T-cell (primary cell): Measurements from ENCODE around the gene ITGBL1. TPM values are rescaled to one million over a fixed set of nuclear protein-coding genes. Genes with fewer than 3 reads are reported as not detected.

Experiments
- ATAC-seq, 4 experiments: fragments of 200-7000 bp in 3 of 4; fragments of 150-1000 bp in 1 of 4; cut with Tn5 transposase; replicated peaks in 1 of 4; 1 replicate in 3 of 4; 2 replicates in 1 of 4; pipeline ENCODE4 v1.10.0; 2021; ENCODE audit warnings: moderate library complexity in 3 of 4, mild to moderate bottlenecking in 2 of 4, moderate number of reproducible peaks in 1 of 4
- CTCF ChIA-PET, 2 donors: fragments of 300-600 bp; sonication (Branson Sonifier 250); formaldehyde crosslinking; loops; one replicate each; lab custom pipeline; 2022; ENCODE audit warnings: antibody characterized with exemption in 2 of 2; lab: Charles Lee
- POLR2A ChIA-PET, 2 donors: fragments of 300-600 bp; sonication (Branson Sonifier 250); formaldehyde crosslinking; loops; one replicate each; lab custom pipeline; 2022; ENCODE audit warnings: antibody characterized with exemption in 2 of 2; lab: Charles Lee
- DNase-seq, 35 experiments: peaks; one replicate each; pipeline versions ENCODE4 v3.0.0 to v3.0.0-alpha.2; 2013 to 2023
- H3K27ac ChIP-seq: one replicate; pipeline ENCODE4 v1.5.1; 2013; ENCODE audit warnings: low read length
- H3K27me3 ChIP-seq, 2 experiments: replicated peaks in 1 of 2; 1 replicate in 1 of 2; 2 replicates in 1 of 2; pipeline versions ENCODE4 v1.6.1 to v1.7.0; 2013; ENCODE audit warnings: low read length in 1 of 2, mixed read lengths in 1 of 2; ENCODE audit not compliant: control insufficient read depth in 2 of 2, insufficient read depth in 2 of 2; ENCODE audit errors: extremely low read depth in 1 of 2
- H3K36me3 ChIP-seq, 2 donors: 1 replicate in 1 of 2; 2 replicates in 1 of 2; pipeline versions ENCODE4 v1.6.1 to v1.7.0; 2013; ENCODE audit warnings: low read length in 1 of 2; ENCODE audit not compliant: control insufficient read depth in 2 of 2, insufficient read depth in 1 of 2; ENCODE audit errors: extremely low read depth in 1 of 2
- H3K4me1 ChIP-seq, 2 experiments: 1 replicate in 1 of 2; 2 replicates in 1 of 2; pipeline versions ENCODE4 v1.6.1 to v1.7.0; 2013; ENCODE audit warnings: low read length in 2 of 2, mixed read lengths in 1 of 2; ENCODE audit not compliant: insufficient read depth in 2 of 2, control insufficient read depth in 1 of 2; ENCODE audit errors: extremely low read depth in 1 of 2
- H3K4me3 ChIP-seq, 2 donors: 1 replicate in 1 of 2; 2 replicates in 1 of 2; pipeline versions ENCODE4 v1.5.1 to v1.7.0; 2013; ENCODE audit warnings: mild to moderate bottlenecking in 2 of 2, low read length in 1 of 2, moderate library complexity in 1 of 2; ENCODE audit not compliant: control insufficient read depth in 1 of 2; ENCODE audit errors: extremely low read depth in 1 of 2
- H3K9me3 ChIP-seq: 2 replicates; pipeline ENCODE4 v1.7.0; 2013
- H3K27ac Mint-ChIP-seq, 2 donors: one replicate each; pipeline ENCODE4 v1.8.0; 2020 to 2021; ENCODE audit warnings: mild to moderate bottlenecking in 2 of 2, mixed read lengths in 2 of 2
- H3K27me3 Mint-ChIP-seq, 2 donors: one replicate each; pipeline ENCODE4 v1.8.0; 2021 to 2022; ENCODE audit warnings: mixed read lengths in 2 of 2
- H3K36me3 Mint-ChIP-seq: one replicate; pipeline ENCODE4 v1.8.0; 2021; ENCODE audit warnings: mixed read lengths
- H3K4me1 Mint-ChIP-seq, 3 donors: one replicate each; pipeline ENCODE4 v1.8.0; 2020 to 2022; ENCODE audit warnings: mixed read lengths in 3 of 3, mild to moderate bottlenecking in 1 of 3
- H3K4me3 Mint-ChIP-seq, 3 donors: one replicate each; pipeline ENCODE4 v1.8.0; 2020 to 2022; ENCODE audit warnings: mild to moderate bottlenecking in 3 of 3, mixed read lengths in 3 of 3, moderate library complexity in 3 of 3
- H3K9me3 Mint-ChIP-seq, 3 donors: one replicate each; pipeline ENCODE4 v1.8.0; 2020 to 2022; ENCODE audit warnings: mixed read lengths in 3 of 3
- WGBS: methylation state at CpG from one replicate; pipeline ENCODE4 v1.1.5; 2013; ENCODE audit warnings: missing lambda C conversion rate; ENCODE audit not compliant: insufficient coverage; 5-methylcytosine and 5-hydroxymethylcytosine counted together
- total RNA-seq, 35 experiments: library from RNA in 6 of 35; stranded (reverse) in 6 of 35; fragments of 120-200 nt in 1 of 35; gene quantifications; one replicate each; pipeline versions ENCODE4 v1.2.1 to v1.2.4 and lab custom pipeline; 2013 to 2026

ITGBL1 gene
- total RNA-seq, 5 donors from 2014 or later (not counting 1 experiment from before 2014, with no cell fraction given), result not detected

GRCh38 chr13:101647760-101648159 is 195.3 kb downstream of the ITGBL1 start:
- Mint-ChIP-seq H3K4me3 (no peak overlapping the region), H3K27me3 (peaks cover 17 to 20% of the 10 kb centered on the region in 2 donors), H3K9me3 (no peaks in the 10 kb centered on the region), H3K27ac (no peak overlapping the region), H3K4me1 (no peaks in the 10 kb centered on the region), H3K36me3 (no peaks in the 10 kb centered on the region)
- POLR2A ChIA-PET, result no interaction called here
- Histone ChIP-seq H3K27me3 (peaks cover 0 to 5% of the 10 kb centered on the region in 2 experiments), H3K27ac (no peak overlapping the region), H3K9me3 (no peaks in the 10 kb centered on the region), H3K4me1 (no peaks in the 10 kb centered on the region), H3K36me3 (no peaks in the 10 kb centered on the region), H3K4me3 (no peak overlapping the region)
- WGBS, result 86% methylated on average over 1 of the region's 5 CpGs
- DNase-seq, result no peak
- no peak for ATAC-seq
- CTCF ChIA-PET, result no interaction called here

GRCh38 chr13:101648766-101649487 is 196.5 kb downstream of the ITGBL1 start:
- H3K27me3 ChIP-seq, result peaks cover 0 to 5% of the 10 kb centered on the region in 2 experiments
- H3K36me3 ChIP-seq, result no peaks in the 10 kb centered on the region
- no peak overlapping the region for H3K4me3 Mint-ChIP-seq
- no peak overlapping the region for H3K27ac ChIP-seq
- no peak overlapping the region for H3K4me3 ChIP-seq
- no peaks in the 10 kb centered on the region for H3K4me1 Mint-ChIP-seq
- no peaks in the 10 kb centered on the region for H3K9me3 Mint-ChIP-seq
- ChIA-PET POLR2A (interaction anchor here in 1 of 2 donors (0.6 kb wide), 1 partner anchor 62 kb away, joined by 3 read pairs; no protein-coding TSS in a partner anchor), CTCF (no interaction called here)
- peaks cover 19 to 20% of the 10 kb centered on the region in 2 donors for H3K27me3 Mint-ChIP-seq
- no peak overlapping the region for H3K27ac Mint-ChIP-seq
- ATAC-seq (no peak), DNase-seq (no peak)
- no peaks in the 10 kb centered on the region for H3K4me1 ChIP-seq
- no peaks in the 10 kb centered on the region for H3K9me3 ChIP-seq
- H3K36me3 Mint-ChIP-seq, result no peaks in the 10 kb centered on the region

GRCh38 chr13:101649488-101650126 is 197.1 kb downstream of the ITGBL1 start:
- Histone ChIP-seq H3K4me1 (no peaks in the 10 kb centered on the region), H3K27me3 (peaks cover 0 to 5% of the 10 kb centered on the region in 2 experiments), H3K27ac (no peak overlapping the region), H3K4me3 (no peak overlapping the region), H3K9me3 (no peaks in the 10 kb centered on the region), H3K36me3 (no peaks in the 10 kb centered on the region)
- H3K36me3 Mint-ChIP-seq, result no peaks in the 10 kb centered on the region
- no peak overlapping the region for H3K4me3 Mint-ChIP-seq
- ChIA-PET POLR2A (interaction anchor here in 1 of 2 donors (0.6 kb wide), 1 partner anchor 61 kb away, joined by 3 read pairs; no protein-coding TSS in a partner anchor), CTCF (no interaction called here)
- 90% methylated on average over 2 of the region's 4 CpGs for WGBS
- H3K27ac Mint-ChIP-seq, result no peak overlapping the region
- H3K9me3 Mint-ChIP-seq, result no peaks in the 10 kb centered on the region
- ATAC-seq, result no peak
- peaks cover 0 to 2% (median 0%) of the 10 kb centered on the region in 3 donors for H3K4me1 Mint-ChIP-seq
- H3K27me3 Mint-ChIP-seq, result peaks cover 20 to 23% of the 10 kb centered on the region in 2 donors
- DNase-seq, result no peak

GRCh38 chr13:101654883-101655282 is 202.4 kb downstream of the ITGBL1 start:
- Histone ChIP-seq H3K27ac (no peak overlapping the region), H3K4me1 (no peaks in the 10 kb centered on the region), H3K36me3 (no peaks in the 10 kb centered on the region), H3K9me3 (no peaks in the 10 kb centered on the region), H3K4me3 (no peak overlapping the region), H3K27me3 (peaks cover 0 to 3% of the 10 kb centered on the region in 2 experiments)
- ATAC-seq (no peak), DNase-seq (no peak)
- H3K27me3 Mint-ChIP-seq, result peaks cover 7 to 26% of the 10 kb centered on the region in 2 donors
- POLR2A ChIA-PET, result no interaction called here
- WGBS, result 50% methylated on average over 1 of the region's 4 CpGs
- peaks cover 0 to 5% (median 0%) of the 10 kb centered on the region in 3 donors for H3K4me1 Mint-ChIP-seq
- no peaks in the 10 kb centered on the region for H3K9me3 Mint-ChIP-seq
- H3K36me3 Mint-ChIP-seq, result no peaks in the 10 kb centered on the region
- no peak overlapping the region for H3K4me3 Mint-ChIP-seq
- CTCF ChIA-PET, result no interaction called here
- no peak overlapping the region for H3K27ac Mint-ChIP-seq

- H3K27me3 ChIP-seq, result peaks cover 0 to 3% of the 10 kb centered on the region in 2 experiments
- Mint-ChIP-seq H3K36me3 (no peaks in the 10 kb centered on the region), H3K9me3 (no peaks in the 10 kb centered on the region), H3K27me3 (peaks cover 7 to 23% of the 10 kb centered on the region in 2 donors), H3K4me3 (no peak overlapping the region), H3K4me1 (peaks cover 0 to 5% (median 0%) of the 10 kb centered on the region in 3 donors), H3K27ac (no peak overlapping the region)
- H3K9me3 ChIP-seq, result no peaks in the 10 kb centered on the region
- CTCF ChIA-PET, result no interaction called here
- DNase-seq (no peak), ATAC-seq (no peak)
- H3K4me1 ChIP-seq, result no peaks in the 10 kb centered on the region
- POLR2A ChIA-PET, result no interaction called here
- H3K27ac ChIP-seq, result no peak overlapping the region
- H3K4me3 ChIP-seq, result no peak overlapping the region
- WGBS, result 75% methylated on average over 1 of the region's 3 CpGs
- H3K36me3 ChIP-seq, result no peaks in the 10 kb centered on the region
Observed at GRCh38 chr13:101655435-101655834, 203.0 kb downstream of the ITGBL1 start.

- DNase-seq (no peak), ATAC-seq (no peak)
- H3K4me1 Mint-ChIP-seq, result no peaks in the 10 kb centered on the region
- Histone ChIP-seq H3K27ac (no peak overlapping the region), H3K36me3 (no peaks in the 10 kb centered on the region), H3K4me1 (no peaks in the 10 kb centered on the region), H3K9me3 (no peaks in the 10 kb centered on the region), H3K27me3 (no peaks in the 10 kb centered on the region), H3K4me3 (no peak overlapping the region)
- no peak overlapping the region for H3K4me3 Mint-ChIP-seq
- H3K27me3 Mint-ChIP-seq, result peaks cover 0 to 5% of the 10 kb centered on the region in 2 donors
- ChIA-PET CTCF (no interaction called here), POLR2A (no interaction called here)
- no peaks in the 10 kb centered on the region for H3K9me3 Mint-ChIP-seq
- no peak overlapping the region for H3K27ac Mint-ChIP-seq
- no CpG with 5 or more reads among the region's 2 CpGs for WGBS
- H3K36me3 Mint-ChIP-seq, result no peaks in the 10 kb centered on the region
Observed at GRCh38 chr13:101660711-101661110, 208.2 kb downstream of the ITGBL1 start.
